ENCODE measurements around the gene KDM3A. TPM values are rescaled to one million over a fixed set of nuclear protein-coding genes. Genes with fewer than 3 reads are reported as not detected.

The KDM3A gene
- total and polyA plus RNA-seq, 2 of the 8 experiments (the other 6 are each of a cell fraction or from before 2014, with no cell fraction given) = 15.8 to 29.2 TPM

GRCh38 chr2:86413296-86414094 lies 27.7 kb upstream of the KDM3A start:
- FAIRE-seq (no peak), DNase-seq (ENCODE audit: low read depth in 1 of 2, low spot score in 2 of 2) (no peak)
- Histone ChIP-seq H2BK120ac (replicated peaks; ENCODE audit: low read depth, low read length) (no peak overlapping the region), H3K36me3 (ENCODE audit: control insufficient read depth in 2 of 4, insufficient read depth in 4 of 4, low read length in 3 of 4) (no peaks in the 10 kb centered on the region), H3K56ac (replicated peaks; ENCODE audit: insufficient read length, low read depth, low read length) (no peak overlapping the region), H2BK12ac (ENCODE audit: low read depth, low read length) (no peak overlapping the region), H3K27ac (ENCODE audit: low read depth, low read length) (no peak overlapping the region), H3K4me2 (ENCODE audit: insufficient read depth in 1 of 2, low read depth in 2 of 2, low read length in 2 of 2) (no peak overlapping the region), H3K9me3 (ENCODE audit: insufficient read depth in 2 of 2, low read depth in 1 of 2, low read length in 1 of 2) (no peaks in the 10 kb centered on the region; a peak in 2 of 4 replicates), H3K4me3 (ENCODE audit: extremely low read depth in 1 of 4, insufficient read depth in 2 of 4, low read depth in 3 of 4, low read length in 4 of 4) (no peak overlapping the region), H3K23me2 (ENCODE audit: low read depth, low read length) (no peaks in the 10 kb centered on the region; the same call in 1 of the 2 replicates), H3K18ac (ENCODE audit: extremely low read depth, low read length) (no peak overlapping the region), H2BK20ac (ENCODE audit: low read length) (no peak overlapping the region), H3K23ac (ENCODE audit: insufficient read length) (no peak overlapping the region), H4K8ac (ENCODE audit: extremely low read depth, insufficient read depth, low read length) (no peak overlapping the region), H3K14ac (ENCODE audit: insufficient read length) (no peak overlapping the region), H3K27me3 (replicated peaks in 1 of 4; ENCODE audit: control insufficient read depth in 3 of 4, extremely low read depth in 1 of 4, insufficient read depth in 3 of 4, low read length in 3 of 4) (no peaks in the 10 kb centered on the region), H4K20me1 (replicated peaks in 1 of 2; ENCODE audit: control insufficient read depth in 1 of 2, insufficient read depth in 2 of 2, low read length in 2 of 2) (no peaks in the 10 kb centered on the region), H4K5ac (ENCODE audit: insufficient read length, low read depth, low read length) (no peak overlapping the region), H2BK15ac (ENCODE audit: low read length) (no peak overlapping the region), H2BK5ac (ENCODE audit: low read depth, low read length) (no peak overlapping the region), H3K4ac (replicated peaks; ENCODE audit: insufficient read length, low read depth, low read length) (no peak overlapping the region), H2AK5ac (ENCODE audit: low read depth, low read length) (no peak overlapping the region), H3K79me2 (ENCODE audit: control insufficient read depth in 1 of 2, insufficient read depth in 2 of 2, low read length in 2 of 2) (no peaks in the 10 kb centered on the region), H3K4me1 (replicated peaks in 1 of 4; ENCODE audit: control insufficient read depth in 3 of 4, insufficient read depth in 4 of 4, low read length in 3 of 4) (peaks cover 0 to 2% (median 0%) of the 10 kb centered on the region in 4 experiments; a peak in 1 of 7 replicates), H3K9ac (replicated peaks in 1 of 4; ENCODE audit: extremely low read depth in 1 of 4, low read depth in 3 of 4, low read length in 3 of 4) (no peak overlapping the region), H2AFZ (ENCODE audit: low read length) (no peak overlapping the region), H3K79me1 (ENCODE audit: low read depth, low read length) (no peaks in the 10 kb centered on the region), H4K91ac (replicated peaks; ENCODE audit: insufficient read length, low read length) (no peak overlapping the region)
- ChIA-PET CTCF (ENCODE audit: partially characterized antibody) (interaction anchor here (1.1 to 1.7 kb wide), 2 partner anchors 14 to 193 kb away, joined by 3 read pairs; no protein-coding TSS in a partner anchor), POLR2A (ENCODE audit: partially characterized antibody) (interaction anchor here (0.9 kb wide), 2 partner anchors 28 to 307 kb away, joined by 3 read pairs; partner anchors contain the start of gene KDM3A)
- WGBS, 2 experiments (ENCODE audit: extremely low coverage in 1 of 2, insufficient coverage in 1 of 2, insufficient read length in 1 of 2, insufficient replicate concordance in 2 of 2, low coverage in 1 of 2, low lambda C conversion rate in 2 of 2, missing lambda C conversion rate in 1 of 2) = 87% methylated on average over 8 of the region's 8 CpGs; no CpG with 5 or more reads in 1 of the 2 experiments
- TF ChIP-seq KDM4A (IDR thresholded peaks at IDR 0.05; ENCODE audit: low read depth, low read length, severe bottlenecking) (no peak), BACH1 (IDR thresholded peaks at IDR 0.05; ENCODE audit: low read length) (no peak)
